Neural cell (in vitro differentiated cells): ENCODE results near the gene CENPE.

ENCODE experiments used
- EZH2 ChIP-seq: fragments of 200-600, 300-800 bp; shearing (Covaris generic), sonication (generic); IDR thresholded peaks from 2 replicates; pipeline ENCODE4 v1.6.1; 2014; ENCODE audit warnings: antibody characterized with exemption, low read length, borderline replicate concordance, mild to moderate bottlenecking; ENCODE audit not compliant: insufficient read depth, poor library complexity, severe bottlenecking
- POLR2AphosphoS5 ChIP-seq: IDR thresholded peaks from 2 replicates; pipeline ENCODE4 v1.6.1; 2012
- RAD21 ChIP-seq: fragments of 450-650 bp; conservative IDR thresholded peaks from 2 replicates; pipeline ENCODE4 v1.6.1; 2014; ENCODE audit warnings: antibody characterized with exemption, mild to moderate bottlenecking, moderate library complexity
- REST ChIP-seq: IDR thresholded peaks from 2 replicates; pipeline ENCODE4 v1.6.1; 2012; ENCODE audit warnings: borderline replicate concordance
- TF ChIP-seq, protein P1 (sequence below): fragments of 450-650 bp; IDR thresholded peaks from 2 replicates; pipeline ENCODE4 v1.5.1; 2014; ENCODE audit warnings: antibody characterized with exemption, mild to moderate bottlenecking, moderate library complexity; ENCODE audit not compliant: poor library complexity, severe bottlenecking

DNA sequence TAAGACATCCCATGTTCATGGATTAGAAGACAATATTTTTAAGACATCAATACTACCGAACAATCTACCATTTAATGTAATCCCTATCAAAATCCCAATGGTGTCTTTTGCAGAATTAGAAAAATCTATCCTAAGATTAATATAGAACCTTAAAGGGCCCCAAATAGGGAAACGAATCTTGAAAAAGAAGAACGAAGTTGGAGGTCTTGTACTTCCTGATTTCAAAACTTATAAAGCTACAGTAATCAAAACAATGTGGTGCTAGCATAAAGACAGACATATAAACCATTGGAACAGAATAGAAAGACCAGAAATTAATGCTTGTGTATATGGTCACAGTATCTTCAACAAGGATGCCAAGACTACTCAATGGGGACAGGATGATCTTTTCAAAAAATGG lies 42.0 kb downstream of the CENPE start:
- TF ChIP-seq, protein P1, sequence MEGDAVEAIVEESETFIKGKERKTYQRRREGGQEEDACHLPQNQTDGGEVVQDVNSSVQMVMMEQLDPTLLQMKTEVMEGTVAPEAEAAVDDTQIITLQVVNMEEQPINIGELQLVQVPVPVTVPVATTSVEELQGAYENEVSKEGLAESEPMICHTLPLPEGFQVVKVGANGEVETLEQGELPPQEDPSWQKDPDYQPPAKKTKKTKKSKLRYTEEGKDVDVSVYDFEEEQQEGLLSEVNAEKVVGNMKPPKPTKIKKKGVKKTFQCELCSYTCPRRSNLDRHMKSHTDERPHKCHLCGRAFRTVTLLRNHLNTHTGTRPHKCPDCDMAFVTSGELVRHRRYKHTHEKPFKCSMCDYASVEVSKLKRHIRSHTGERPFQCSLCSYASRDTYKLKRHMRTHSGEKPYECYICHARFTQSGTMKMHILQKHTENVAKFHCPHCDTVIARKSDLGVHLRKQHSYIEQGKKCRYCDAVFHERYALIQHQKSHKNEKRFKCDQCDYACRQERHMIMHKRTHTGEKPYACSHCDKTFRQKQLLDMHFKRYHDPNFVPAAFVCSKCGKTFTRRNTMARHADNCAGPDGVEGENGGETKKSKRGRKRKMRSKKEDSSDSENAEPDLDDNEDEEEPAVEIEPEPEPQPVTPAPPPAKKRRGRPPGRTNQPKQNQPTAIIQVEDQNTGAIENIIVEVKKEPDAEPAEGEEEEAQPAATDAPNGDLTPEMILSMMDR = no peak
- TF ChIP-seq RAD21 (no peak), POLR2AphosphoS5 (no peak), EZH2 (no peak), REST (no peak)
